HepG2 (cell line): Measurements from ENCODE around the gene DHX8. TPM values are rescaled to one million over a fixed set of nuclear protein-coding genes. Genes with fewer than 3 reads are reported as not detected.
A peak's percentile ranks its signal among the peaks of the same experiment; 100 is the strongest.

Source experiments
- ATM ChIP-seq: fragments of 450-650 bp; IDR thresholded peaks from 2 replicates; pipeline ENCODE4 v1.7.1; 2017; ENCODE audit warnings: mild to moderate bottlenecking, borderline replicate concordance
- NR2F2 ChIP-seq: IDR thresholded peaks from 2 replicates; pipeline ENCODE4 v1.6.1; 2012; ENCODE audit warnings: low read depth, inconsistent platforms, borderline replicate concordance
- POGZ ChIP-seq: sonication (generic); formaldehyde crosslinking; IDR thresholded peaks from 2 replicates; pipeline ENCODE4 v1.4.0; 2020; ENCODE audit warnings: mild to moderate bottlenecking, missing genetic modification reagents
- POLR2AphosphoS5 ChIP-seq: IDR thresholded peaks from 2 replicates; pipeline ENCODE4 v1.6.1; 2012; ENCODE audit warnings: low read depth, low read length
- ZBTB3 ChIP-seq: sonication (generic); formaldehyde crosslinking; IDR thresholded peaks from 2 replicates; pipeline ENCODE4 v1.4.0; 2020; ENCODE audit warnings: low read depth, mild to moderate bottlenecking, moderate library complexity, missing genetic modification reagents, borderline replicate concordance
- ZNF207 ChIP-seq: fragments of 450-650 bp; IDR thresholded peaks from 2 replicates; pipeline ENCODE4 v1.6.1; 2016; ENCODE audit warnings: antibody characterized with exemption, borderline replicate concordance
- ZNF432 ChIP-seq: sonication (generic); formaldehyde crosslinking; IDR thresholded peaks from 2 replicates; pipeline ENCODE4 v1.5.0; 2020; ENCODE audit warnings: missing genetic modification reagents, mild to moderate bottlenecking, borderline replicate concordance
- ZNF460 ChIP-seq: sonication (generic); formaldehyde crosslinking; IDR thresholded peaks from 2 replicates; pipeline ENCODE4 v1.5.1; 2020; ENCODE audit warnings: missing genetic modification reagents, mild to moderate bottlenecking, borderline replicate concordance
- ZNF543 ChIP-seq: sonication (generic); formaldehyde crosslinking; IDR thresholded peaks from 2 replicates; pipeline ENCODE4 v1.4.0; 2020; ENCODE audit warnings: mild to moderate bottlenecking, missing genetic modification reagents
- ZNF607 ChIP-seq: sonication (generic); formaldehyde crosslinking; IDR thresholded peaks from 2 replicates; pipeline ENCODE4 v1.5.1; 2020; ENCODE audit warnings: missing genetic modification reagents, mild to moderate bottlenecking, borderline replicate concordance
- ZNF629 ChIP-seq: sonication (generic); formaldehyde crosslinking; conservative IDR thresholded peaks from 2 replicates; pipeline ENCODE4 v1.5.0; 2020; ENCODE audit warnings: missing genetic modification reagents
- ZNF678 ChIP-seq: sonication (generic); formaldehyde crosslinking; IDR thresholded peaks from 2 replicates; pipeline ENCODE4 v1.4.0; 2020; ENCODE audit warnings: mild to moderate bottlenecking, missing genetic modification reagents
- ZNF720 ChIP-seq: sonication (generic); formaldehyde crosslinking; IDR thresholded peaks from 2 replicates; pipeline ENCODE4 v1.4.0; 2020; ENCODE audit warnings: missing genetic modification reagents
- ZNF788 ChIP-seq: sonication (generic); formaldehyde crosslinking; IDR thresholded peaks from 2 replicates; pipeline ENCODE4 v1.5.0; 2020; ENCODE audit warnings: mild to moderate bottlenecking, missing genetic modification reagents, borderline replicate concordance
- polyA plus RNA-seq, 8 experiments: library from polyadenylated mRNA; depleted of rRNA in 3 of 8; stranded (reverse) in 7 of 8; unstranded in 1 of 8; fragments of >200 nt; fragmentation: Illumina TruSeq in 4 of 8; extraction: Trizol in 4 of 8; gene quantifications; 2 replicates each; pipeline versions ENCODE4 v1.2.1 to v1.2.3, GENCODE V29; 2011 to 2016; ENCODE audit warnings: low read depth in 4 of 8, missing spikeins in 1 of 8, mixed read lengths in 1 of 8; ENCODE audit not compliant: insufficient read depth in 1 of 8
- total RNA-seq, 5 experiments: library from RNA; depleted of rRNA; stranded (reverse); fragments of >200 nt; fragmentation: Illumina TruSeq; extraction: Trizol; gene quantifications; 2 replicates each; pipeline ENCODE4 v1.2.3, GENCODE V29; 2016; ENCODE audit warnings: low read depth in 1 of 5
- TF ChIP-seq, protein P1 (sequence below): sonication (generic); formaldehyde crosslinking; IDR thresholded peaks from 2 replicates; pipeline ENCODE4 v1.5.0; 2020; ENCODE audit warnings: mild to moderate bottlenecking, low read depth, missing genetic modification reagents, borderline replicate concordance
- TF ChIP-seq, protein P2 (sequence below): sonication (generic); formaldehyde crosslinking; IDR thresholded peaks from 2 replicates; pipeline ENCODE4 v1.4.0; 2020; ENCODE audit warnings: missing genetic modification reagents, borderline replicate concordance
- TF ChIP-seq, protein P3 (sequence below): sonication (generic); formaldehyde crosslinking; IDR thresholded peaks from 2 replicates; pipeline ENCODE4 v1.4.0; 2020; ENCODE audit warnings: missing genetic modification reagents
- TF ChIP-seq, protein P4 (sequence below): sonication (generic); formaldehyde crosslinking; IDR thresholded peaks from 2 replicates; pipeline ENCODE4 v1.5.0; 2020; ENCODE audit warnings: missing genetic modification reagents
- TF ChIP-seq, protein P5 (sequence below): sonication (generic); formaldehyde crosslinking; conservative IDR thresholded peaks from 2 replicates; pipeline ENCODE4 v1.8.0; 2022; ENCODE audit warnings: low read depth, missing genetic modification reagents
- TF ChIP-seq, protein P6 (sequence below): sonication (generic); formaldehyde crosslinking; IDR thresholded peaks from 2 replicates; pipeline ENCODE4 v1.4.0; 2020; ENCODE audit warnings: mild to moderate bottlenecking, low read depth, missing genetic modification reagents

Gene DHX8
- total and polyA plus RNA-seq, 2 of the 13 experiments (the other 11 are each of a cell fraction or from before 2014, with no cell fraction given), result 24.8 to 48.9 TPM

DNA sequence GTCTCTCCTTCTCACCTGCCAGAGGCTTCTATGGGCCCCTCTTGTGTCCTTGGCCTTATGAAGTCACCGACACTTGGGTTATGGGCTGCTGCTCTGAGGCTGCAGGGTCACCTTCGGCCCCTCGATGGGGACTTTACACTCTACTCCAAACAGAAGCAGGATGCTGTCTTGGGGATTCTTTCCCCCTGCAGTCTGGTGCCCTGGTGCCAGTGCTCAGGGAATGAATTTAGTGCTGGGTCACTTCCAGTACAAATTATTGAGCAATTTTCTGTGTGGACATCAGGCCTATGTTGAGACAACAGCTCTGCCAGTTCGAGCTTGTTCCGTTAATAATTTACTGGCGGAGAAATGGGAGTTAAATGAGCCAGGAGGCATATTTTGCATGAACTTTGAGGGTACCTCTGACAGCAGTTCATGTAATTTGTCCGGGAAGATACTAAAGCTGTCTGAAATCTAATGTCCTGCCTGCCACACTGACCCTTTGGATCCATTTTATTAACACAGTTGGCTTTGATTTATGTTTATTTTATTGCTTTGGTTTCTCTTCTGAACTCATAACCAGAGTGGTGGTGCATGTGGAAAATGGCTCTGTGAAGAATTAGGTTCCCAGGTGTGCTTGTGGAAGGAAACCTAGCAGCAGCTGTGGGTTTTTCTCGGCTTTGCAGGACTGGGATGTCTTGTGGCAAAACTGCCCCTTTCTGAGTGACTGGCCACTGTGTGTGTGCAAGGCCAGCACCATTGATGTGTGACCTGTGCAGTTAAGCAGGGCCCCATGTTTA lies 34.1 kb upstream of the DHX8 start (continued):
- TF ChIP-seq, protein P1, sequence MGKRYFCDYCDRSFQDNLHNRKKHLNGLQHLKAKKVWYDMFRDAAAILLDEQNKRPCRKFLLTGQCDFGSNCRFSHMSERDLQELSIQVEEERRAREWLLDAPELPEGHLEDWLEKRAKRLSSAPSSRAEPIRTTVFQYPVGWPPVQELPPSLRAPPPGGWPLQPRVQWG (CRISPR knock-in tag), result no peak
- TF ChIP-seq, protein P2, sequence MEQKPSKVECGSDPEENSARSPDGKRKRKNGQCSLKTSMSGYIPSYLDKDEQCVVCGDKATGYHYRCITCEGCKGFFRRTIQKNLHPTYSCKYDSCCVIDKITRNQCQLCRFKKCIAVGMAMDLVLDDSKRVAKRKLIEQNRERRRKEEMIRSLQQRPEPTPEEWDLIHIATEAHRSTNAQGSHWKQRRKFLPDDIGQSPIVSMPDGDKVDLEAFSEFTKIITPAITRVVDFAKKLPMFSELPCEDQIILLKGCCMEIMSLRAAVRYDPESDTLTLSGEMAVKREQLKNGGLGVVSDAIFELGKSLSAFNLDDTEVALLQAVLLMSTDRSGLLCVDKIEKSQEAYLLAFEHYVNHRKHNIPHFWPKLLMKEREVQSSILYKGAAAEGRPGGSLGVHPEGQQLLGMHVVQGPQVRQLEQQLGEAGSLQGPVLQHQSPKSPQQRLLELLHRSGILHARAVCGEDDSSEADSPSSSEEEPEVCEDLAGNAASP (CRISPR knock-in tag), result peak; percentile 89
- TF ChIP-seq, protein P3, sequence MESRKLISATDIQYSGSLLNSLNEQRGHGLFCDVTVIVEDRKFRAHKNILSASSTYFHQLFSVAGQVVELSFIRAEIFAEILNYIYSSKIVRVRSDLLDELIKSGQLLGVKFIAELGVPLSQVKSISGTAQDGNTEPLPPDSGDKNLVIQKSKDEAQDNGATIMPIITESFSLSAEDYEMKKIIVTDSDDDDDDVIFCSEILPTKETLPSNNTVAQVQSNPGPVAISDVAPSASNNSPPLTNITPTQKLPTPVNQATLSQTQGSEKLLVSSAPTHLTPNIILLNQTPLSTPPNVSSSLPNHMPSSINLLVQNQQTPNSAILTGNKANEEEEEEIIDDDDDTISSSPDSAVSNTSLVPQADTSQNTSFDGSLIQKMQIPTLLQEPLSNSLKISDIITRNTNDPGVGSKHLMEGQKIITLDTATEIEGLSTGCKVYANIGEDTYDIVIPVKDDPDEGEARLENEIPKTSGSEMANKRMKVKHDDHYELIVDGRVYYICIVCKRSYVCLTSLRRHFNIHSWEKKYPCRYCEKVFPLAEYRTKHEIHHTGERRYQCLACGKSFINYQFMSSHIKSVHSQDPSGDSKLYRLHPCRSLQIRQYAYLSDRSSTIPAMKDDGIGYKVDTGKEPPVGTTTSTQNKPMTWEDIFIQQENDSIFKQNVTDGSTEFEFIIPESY, result peak; percentile 44; the same call in 1 of the 2 replicates
- 0 out of 2 replicates have a peak, but pooled peaks have one; percentile 28 for TF ChIP-seq POLR2AphosphoS5
- peak; percentile 69; the same call in 1 of the 2 replicates for TF ChIP-seq POGZ
- TF ChIP-seq, protein P4, sequence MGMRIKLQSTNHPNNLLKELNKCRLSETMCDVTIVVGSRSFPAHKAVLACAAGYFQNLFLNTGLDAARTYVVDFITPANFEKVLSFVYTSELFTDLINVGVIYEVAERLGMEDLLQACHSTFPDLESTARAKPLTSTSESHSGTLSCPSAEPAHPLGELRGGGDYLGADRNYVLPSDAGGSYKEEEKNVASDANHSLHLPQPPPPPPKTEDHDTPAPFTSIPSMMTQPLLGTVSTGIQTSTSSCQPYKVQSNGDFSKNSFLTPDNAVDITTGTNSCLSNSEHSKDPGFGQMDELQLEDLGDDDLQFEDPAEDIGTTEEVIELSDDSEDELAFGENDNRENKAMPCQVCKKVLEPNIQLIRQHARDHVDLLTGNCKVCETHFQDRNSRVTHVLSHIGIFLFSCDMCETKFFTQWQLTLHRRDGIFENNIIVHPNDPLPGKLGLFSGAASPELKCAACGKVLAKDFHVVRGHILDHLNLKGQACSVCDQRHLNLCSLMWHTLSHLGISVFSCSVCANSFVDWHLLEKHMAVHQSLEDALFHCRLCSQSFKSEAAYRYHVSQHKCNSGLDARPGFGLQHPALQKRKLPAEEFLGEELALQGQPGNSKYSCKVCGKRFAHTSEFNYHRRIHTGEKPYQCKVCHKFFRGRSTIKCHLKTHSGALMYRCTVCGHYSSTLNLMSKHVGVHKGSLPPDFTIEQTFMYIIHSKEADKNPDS (CRISPR knock-in tag), result peak; percentile 81; the same call in 1 of the 2 replicates
- TF ChIP-seq ZNF543, result no peak
- TF ChIP-seq ZNF629 (CRISPR knock-in tag), result peak; percentile 67
- peak; percentile 87; the same call in 1 of the 2 replicates for TF ChIP-seq ZNF788 (CRISPR knock-in tag)
- peak; percentile 85 for TF ChIP-seq NR2F2
- no peak for TF ChIP-seq ZNF207
- TF ChIP-seq, protein P5, sequence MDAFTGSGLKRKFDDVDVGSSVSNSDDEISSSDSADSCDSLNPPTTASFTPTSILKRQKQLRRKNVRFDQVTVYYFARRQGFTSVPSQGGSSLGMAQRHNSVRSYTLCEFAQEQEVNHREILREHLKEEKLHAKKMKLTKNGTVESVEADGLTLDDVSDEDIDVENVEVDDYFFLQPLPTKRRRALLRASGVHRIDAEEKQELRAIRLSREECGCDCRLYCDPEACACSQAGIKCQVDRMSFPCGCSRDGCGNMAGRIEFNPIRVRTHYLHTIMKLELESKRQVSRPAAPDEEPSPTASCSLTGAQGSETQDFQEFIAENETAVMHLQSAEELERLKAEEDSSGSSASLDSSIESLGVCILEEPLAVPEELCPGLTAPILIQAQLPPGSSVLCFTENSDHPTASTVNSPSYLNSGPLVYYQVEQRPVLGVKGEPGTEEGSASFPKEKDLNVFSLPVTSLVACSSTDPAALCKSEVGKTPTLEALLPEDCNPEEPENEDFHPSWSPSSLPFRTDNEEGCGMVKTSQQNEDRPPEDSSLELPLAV, result no peak
- TF ChIP-seq ZBTB3 (CRISPR knock-in tag), result no peak; the same call in 1 of the 2 replicates
- TF ChIP-seq ZNF432, result no peak
- TF ChIP-seq, protein P6, sequence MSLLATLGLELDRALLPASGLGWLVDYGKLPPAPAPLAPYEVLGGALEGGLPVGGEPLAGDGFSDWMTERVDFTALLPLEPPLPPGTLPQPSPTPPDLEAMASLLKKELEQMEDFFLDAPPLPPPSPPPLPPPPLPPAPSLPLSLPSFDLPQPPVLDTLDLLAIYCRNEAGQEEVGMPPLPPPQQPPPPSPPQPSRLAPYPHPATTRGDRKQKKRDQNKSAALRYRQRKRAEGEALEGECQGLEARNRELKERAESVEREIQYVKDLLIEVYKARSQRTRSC, result 0 out of 2 replicates have a peak, but pooled peaks have one; percentile 44
- no peak for TF ChIP-seq ATM
- no peak for TF ChIP-seq ZNF678
- TF ChIP-seq ZNF607 (CRISPR knock-in tag), result peak; percentile 53; the same call in 1 of the 2 replicates
- TF ChIP-seq ZNF720 (CRISPR knock-in tag), result no peak
- TF ChIP-seq ZNF460 (CRISPR knock-in tag), result no peak; the same call in 1 of the 2 replicates
